AG04450 (cell line): Measurements from ENCODE around the gene GABRD. TPM values are rescaled to one million over a fixed set of nuclear protein-coding genes. Genes with fewer than 3 reads are reported as not detected.
A peak's percentile ranks its signal among the peaks of the same experiment; 100 is the strongest.

Experiments
- CTCF ChIA-PET: fragments of 300-600, 350-600 bp; formaldehyde crosslinking; extraction: SDS; loops from one replicate; lab custom pipeline; 2022; ENCODE audit warnings: antibody characterized with exemption, inconsistent platforms; lab: Charles Lee
- POLR2A ChIA-PET: fragments of 350-600 bp; formaldehyde crosslinking; extraction: SDS; loops from one replicate; lab custom pipeline; 2021; ENCODE audit warnings: antibody characterized with exemption, inconsistent platforms; lab: Yijun Ruan, JAX
- DNase-seq: peaks from one replicate; pipeline ENCODE4 v3.0.0-alpha.2; 2011; ENCODE audit warnings: low read depth, low spot score
- H3K27ac ChIP-seq: one replicate; pipeline ENCODE4 v1.5.1; 2012; ENCODE audit warnings: low read depth, low read length, control low read depth
- H3K27me3 ChIP-seq: one replicate; pipeline ENCODE4 v1.6.0; 2012; ENCODE audit warnings: low read length; ENCODE audit not compliant: control insufficient read depth, insufficient read depth
- H3K4me3 ChIP-seq: 2 replicates; pipeline ENCODE4 v1.5.1; 2011; ENCODE audit warnings: mild to moderate bottlenecking, low read depth, low read length, control low read depth
- H3K9me3 ChIP-seq: 2 replicates; pipeline ENCODE4 v1.5.1; 2012; ENCODE audit warnings: low read length; ENCODE audit not compliant: control insufficient read depth, insufficient read depth
- polyA plus RNA-seq: library from polyadenylated mRNA; depleted of rRNA; stranded (reverse); fragments of >200 nt; gene quantifications from 2 replicates; pipeline ENCODE4 v1.2.3, GENCODE V29; 2011
- TF ChIP-seq, protein P1 (sequence below): IDR thresholded peaks from 2 replicates; pipeline ENCODE4 v1.5.1; 2011; ENCODE audit warnings: low read depth, low read length, control low read depth, inconsistent platforms

GABRD gene
- polyA plus RNA-seq, 1 experiment: not detected

DNA sequence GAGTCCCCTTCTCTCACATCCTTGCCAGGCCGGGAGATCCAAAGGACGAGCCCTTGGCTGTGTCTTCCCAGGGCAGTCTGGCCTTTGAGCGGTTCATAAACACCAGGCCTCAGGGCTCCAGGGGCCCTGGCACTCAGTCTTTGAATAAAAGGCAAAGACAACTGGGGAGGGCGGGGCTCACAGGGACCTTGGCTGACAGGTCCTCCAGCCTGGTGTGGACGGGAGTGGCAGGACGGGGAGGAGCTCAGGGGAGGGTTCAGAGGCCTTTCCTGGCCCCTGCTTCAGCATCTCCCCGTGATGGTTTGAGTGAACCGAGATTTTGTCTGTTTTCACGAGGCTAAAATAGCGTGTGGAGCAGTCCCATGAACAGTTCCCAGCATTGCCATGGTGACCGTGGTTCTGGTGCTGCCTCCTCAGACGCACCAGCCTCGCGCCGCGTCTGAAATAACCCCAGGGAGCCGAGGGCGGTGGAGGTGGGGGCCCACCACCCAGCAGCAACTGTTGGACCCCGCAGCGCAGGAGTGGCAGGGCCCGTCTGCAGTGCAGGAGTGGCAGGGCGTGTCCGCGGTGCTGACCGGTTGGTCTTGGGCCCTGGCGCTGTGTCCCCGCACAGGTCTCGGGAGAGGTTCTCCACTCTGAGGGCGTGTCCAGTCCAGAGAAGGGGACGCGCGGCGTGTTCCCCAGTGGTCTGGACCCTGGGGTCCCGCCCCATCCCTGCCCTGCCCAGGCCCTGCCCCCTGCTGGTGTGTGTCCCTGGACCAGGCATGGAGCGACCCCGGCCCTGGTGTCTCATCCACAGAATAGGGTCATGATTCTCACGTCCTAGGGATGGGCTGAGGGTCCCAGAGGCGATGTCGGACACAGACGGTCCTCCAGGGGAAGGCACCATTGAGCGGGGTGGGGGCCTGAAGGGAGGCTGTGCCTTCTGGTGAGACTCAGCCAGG lies 24.0 kb downstream of the GABRD start:
- ChIA-PET POLR2A (no interaction called here), CTCF (interaction anchor here (1.1 to 4.5 kb wide), 10 partner anchors 12 to 134 kb away, joined by 3 to 45 read pairs (median 7); partner anchors contain the start of gene CFAP74)
- Histone ChIP-seq H3K9me3 (no peaks in the 10 kb centered on the region; the same call in 1 of the 2 replicates), H3K4me3 (no peak overlapping the region), H3K27ac (no peak overlapping the region), H3K27me3 (peaks cover 34% of the 10 kb centered on the region)
- TF ChIP-seq, protein P1, sequence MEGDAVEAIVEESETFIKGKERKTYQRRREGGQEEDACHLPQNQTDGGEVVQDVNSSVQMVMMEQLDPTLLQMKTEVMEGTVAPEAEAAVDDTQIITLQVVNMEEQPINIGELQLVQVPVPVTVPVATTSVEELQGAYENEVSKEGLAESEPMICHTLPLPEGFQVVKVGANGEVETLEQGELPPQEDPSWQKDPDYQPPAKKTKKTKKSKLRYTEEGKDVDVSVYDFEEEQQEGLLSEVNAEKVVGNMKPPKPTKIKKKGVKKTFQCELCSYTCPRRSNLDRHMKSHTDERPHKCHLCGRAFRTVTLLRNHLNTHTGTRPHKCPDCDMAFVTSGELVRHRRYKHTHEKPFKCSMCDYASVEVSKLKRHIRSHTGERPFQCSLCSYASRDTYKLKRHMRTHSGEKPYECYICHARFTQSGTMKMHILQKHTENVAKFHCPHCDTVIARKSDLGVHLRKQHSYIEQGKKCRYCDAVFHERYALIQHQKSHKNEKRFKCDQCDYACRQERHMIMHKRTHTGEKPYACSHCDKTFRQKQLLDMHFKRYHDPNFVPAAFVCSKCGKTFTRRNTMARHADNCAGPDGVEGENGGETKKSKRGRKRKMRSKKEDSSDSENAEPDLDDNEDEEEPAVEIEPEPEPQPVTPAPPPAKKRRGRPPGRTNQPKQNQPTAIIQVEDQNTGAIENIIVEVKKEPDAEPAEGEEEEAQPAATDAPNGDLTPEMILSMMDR: no peak
- no peak for DNase-seq

DNA sequence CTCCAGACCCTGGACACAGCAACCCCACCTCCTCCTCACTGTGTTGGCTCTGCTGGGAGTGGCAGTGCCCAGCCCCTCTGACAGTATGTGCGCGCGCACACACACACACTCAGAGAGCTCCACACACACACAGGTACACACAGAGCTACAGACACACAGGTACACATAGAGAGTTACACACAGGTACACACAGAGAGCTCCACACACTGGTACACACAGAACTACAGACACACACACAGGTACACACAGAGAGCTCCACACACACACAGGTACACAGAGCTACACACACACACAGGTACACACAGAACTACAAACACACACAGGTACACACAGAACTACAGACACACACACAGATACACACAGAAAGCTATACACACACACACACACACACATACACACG lies 24.7 kb downstream of the GABRD start:
- Histone ChIP-seq H3K4me3 (no peak overlapping the region), H3K27ac (no peak overlapping the region), H3K9me3 (no peaks in the 10 kb centered on the region; the same call in 1 of the 2 replicates), H3K27me3 (peaks cover 37% of the 10 kb centered on the region)
- no peak for DNase-seq
- ChIA-PET POLR2A (no interaction called here), CTCF (interaction anchor here (1.0 to 4.5 kb wide), 22 partner anchors 12 to 135 kb away, joined by 3 to 45 read pairs (median 5); partner anchors contain the start of gene CFAP74)
- TF ChIP-seq, protein P1: no peak

- Histone ChIP-seq H3K27me3 (peaks cover 41% of the 10 kb centered on the region), H3K4me3 (peak overlapping the region; percentile 7; the same call in 1 of the 2 replicates), H3K27ac (no peak overlapping the region), H3K9me3 (peaks cover 5% of the 10 kb centered on the region; the same call in 1 of the 2 replicates)
- DNase-seq: no peak
- POLR2A ChIA-PET: interaction anchor here (0.6 kb wide), 1 partner anchor 32 kb away, joined by 6 read pairs; no protein-coding TSS in a partner anchor
- CTCF ChIA-PET: interaction anchor here (0.6 to 4.5 kb wide), 38 partner anchors 8 to 489 kb away, joined by 3 to 45 read pairs (median 4); partner anchors contain the start of gene CFAP74
- TF ChIP-seq, protein P1: peak; percentile 60
These were observed 25.6 kb downstream of the GABRD start for GRCh38 chr1:2044510-2045319.

GRCh38 chr1:2045468-2046173 lies 26.5 kb downstream of the GABRD start:
- TF ChIP-seq, protein P1: no peak
- Histone ChIP-seq H3K27me3 (peaks cover 41% of the 10 kb centered on the region), H3K9me3 (peaks cover 7% of the 10 kb centered on the region; the same call in 1 of the 2 replicates), H3K4me3 (no peak overlapping the region), H3K27ac (no peak overlapping the region)
- DNase-seq: no peak
- CTCF ChIA-PET: interaction anchor here (0.6 to 4.5 kb wide), 21 partner anchors 9 to 128 kb away, joined by 3 to 45 read pairs (median 5); no protein-coding TSS in a partner anchor
- POLR2A ChIA-PET: no interaction called here
